ENCODE data around the gene RIPOR2.

GRCh38 chr6:24888715-24889370 lies 46.9 kb downstream of the RIPOR2 start:
- TF ChIP-seq POLR2A (IDR thresholded peaks at IDR 0.05) (no peak), CTCF (IDR thresholded peaks at IDR 0.05) (no peak)

Data from Peyer's patch (tissue), 4 donors.